Measurements from ENCODE around the gene MTFP1.
A peak's percentile ranks its signal among the peaks of the same experiment; 100 is the strongest.
"Not testable (repeated sequence)": the region's sequence is repeated elsewhere in the genome, so short reads cannot be mapped to it uniquely, and the experiment has no call there.

MTFP1 gene

GRCh38 chr22:30402028-30402765 lies 23.4 kb upstream of the MTFP1 start:
- no peak for DNase-seq

GRCh38 chr22:30402766-30403104 lies 22.8 kb upstream of the MTFP1 start:
- not testable (repeated sequence) for DNase-seq

- DNase-seq, result no peak
Measured at GRCh38 chr22:30404307-30404706, 21.3 kb upstream of the MTFP1 start.

GRCh38 chr22:30405731-30406130 lies 19.8 kb upstream of the MTFP1 start:
- DNase-seq, result no peak

GRCh38 chr22:30406400-30406799 lies 19.2 kb upstream of the MTFP1 start:
- DNase-seq, result no peak

- DNase-seq, result no peak
Measured at GRCh38 chr22:30408388-30409102, 17.0 kb upstream of the MTFP1 start.

- DNase-seq, result no peak
Measured at GRCh38 chr22:30411780-30412179, 13.8 kb upstream of the MTFP1 start.

GRCh38 chr22:30413001-30413400 lies 12.6 kb upstream of the MTFP1 start:
- no peak for DNase-seq

- no peak for DNase-seq
Measured at GRCh38 chr22:30413745-30414524, 11.6 kb upstream of the MTFP1 start.

- no peak for DNase-seq
Measured at GRCh38 chr22:30414525-30415047, 11.0 kb upstream of the MTFP1 start.

- no peak for DNase-seq
Measured at GRCh38 chr22:30416403-30416802, 9.2 kb upstream of the MTFP1 start.

- DNase-seq, result no peak
Measured at GRCh38 chr22:30416837-30417236, 8.7 kb upstream of the MTFP1 start.

GRCh38 chr22:30420347-30421125 lies 5.0 kb upstream of the MTFP1 start:
- DNase-seq, result peak; percentile 59

- DNase-seq, result peak; percentile 71
Measured at GRCh38 chr22:30421695-30422480, 3.7 kb upstream of the MTFP1 start.

GRCh38 chr22:30422481-30423300 lies 2.9 kb upstream of the MTFP1 start:
- peak; percentile 91 for DNase-seq

GRCh38 chr22:30423301-30423958 lies 2.1 kb upstream of the MTFP1 start:
- DNase-seq, result no peak

- DNase-seq, result peak; percentile 99
Measured at GRCh38 chr22:30423959-30424533, 1.5 kb upstream of the MTFP1 start.

- DNase-seq, result no peak
Measured at GRCh38 chr22:30424534-30425326, 838 bp upstream of the MTFP1 start.

GRCh38 chr22:30425327-30425615 lies 297 bp upstream of the MTFP1 start:
- DNase-seq, result no peak

All from inflammatory macrophage treated with lipopolysaccharide for 4 hours (primary cell).